H9 (cell line): ENCODE results near the gene UBE2J1. TPM values are rescaled to one million over a fixed set of nuclear protein-coding genes. Genes with fewer than 3 reads are reported as not detected.

Experiments
- DNase-seq: peaks from one replicate; pipeline ENCODE4 v3.0.0-alpha.2; 2017
- H2AFZ ChIP-seq: one replicate; pipeline ENCODE4 v1.6.1; 2013; ENCODE audit warnings: mild to moderate bottlenecking, low read length, control low read depth, moderate library complexity
- H2AK5ac ChIP-seq: 2 replicates; pipeline ENCODE4 v1.6.1; 2013; ENCODE audit warnings: low read length, control low read depth, mixed read lengths; ENCODE audit not compliant: insufficient read length
- H2BK120ac ChIP-seq: one replicate; pipeline ENCODE4 v1.6.1; 2013; ENCODE audit warnings: low read depth, mild to moderate bottlenecking, low read length, control low read depth, inconsistent platforms; ENCODE audit not compliant: poor library complexity, severe bottlenecking
- H2BK12ac ChIP-seq: 2 replicates; pipeline ENCODE4 v1.6.1; 2013; ENCODE audit warnings: low read length, control low read depth, mixed read lengths, low read depth; ENCODE audit not compliant: insufficient read length
- H2BK15ac ChIP-seq: 2 replicates; pipeline ENCODE4 v1.6.1; 2013; ENCODE audit warnings: low read depth, low read length, control low read depth
- H2BK20ac ChIP-seq: one replicate; pipeline ENCODE4 v1.6.1; 2013; ENCODE audit warnings: low read depth, mild to moderate bottlenecking, low read length, control low read depth, inconsistent platforms; ENCODE audit not compliant: poor library complexity, severe bottlenecking
- H2BK5ac ChIP-seq: 2 replicates; pipeline ENCODE4 v1.6.1; 2013; ENCODE audit warnings: low read length, control low read depth, mixed read lengths; ENCODE audit not compliant: insufficient read length
- H3K14ac ChIP-seq: 2 replicates; pipeline ENCODE4 v1.6.1; 2013; ENCODE audit warnings: low read length, control low read depth; ENCODE audit not compliant: insufficient read depth
- H3K18ac ChIP-seq: 2 replicates; pipeline ENCODE4 v1.6.1; 2013; ENCODE audit warnings: low read depth, mild to moderate bottlenecking, mixed read lengths, low read length, control low read depth; ENCODE audit not compliant: insufficient read length
- H3K23ac ChIP-seq: 2 replicates; pipeline ENCODE4 v1.6.1; 2013; ENCODE audit warnings: low read length, control low read depth, mixed read lengths, low read depth; ENCODE audit not compliant: insufficient read length
- H3K23me2 ChIP-seq: 2 replicates; pipeline ENCODE4 v1.6.1; 2013; ENCODE audit warnings: low read depth, mild to moderate bottlenecking, mixed read lengths, low read length, control low read depth; ENCODE audit not compliant: insufficient read length, poor library complexity, severe bottlenecking
- H3K27ac ChIP-seq: 2 replicates; pipeline ENCODE4 v1.5.1; 2013; ENCODE audit warnings: low read length, control low read depth, mixed read lengths, low read depth; ENCODE audit not compliant: insufficient read length
- H3K27me3 ChIP-seq: 2 replicates; pipeline ENCODE4 v1.6.1; 2013; ENCODE audit warnings: low read length, control low read depth, inconsistent platforms; ENCODE audit not compliant: insufficient read depth
- H3K4ac ChIP-seq: 2 replicates; pipeline ENCODE4 v1.6.1; 2013; ENCODE audit warnings: low read depth, mild to moderate bottlenecking, control low read depth, inconsistent platforms, low read length, moderate library complexity
- H3K4me1 ChIP-seq: 2 replicates; pipeline ENCODE4 v1.6.1; 2013; ENCODE audit warnings: low read length, control low read depth, inconsistent platforms; ENCODE audit not compliant: insufficient read depth
- H3K4me2 ChIP-seq: 2 replicates; pipeline ENCODE4 v1.6.1; 2013; ENCODE audit warnings: low read length, control low read depth, mixed read lengths; ENCODE audit not compliant: insufficient read length, insufficient read depth
- H3K56ac ChIP-seq: 2 replicates; pipeline ENCODE4 v1.6.1; 2013; ENCODE audit warnings: low read depth, mild to moderate bottlenecking, mixed read lengths, low read length, control low read depth; ENCODE audit not compliant: insufficient read length
- H3K79me1 ChIP-seq: 2 replicates; pipeline ENCODE4 v1.6.1; 2013; ENCODE audit warnings: low read depth, mild to moderate bottlenecking, moderate library complexity, low read length, control low read depth, inconsistent platforms; ENCODE audit not compliant: insufficient read depth, poor library complexity, severe bottlenecking
- H3K79me2 ChIP-seq: 2 replicates; pipeline ENCODE4 v1.6.1; 2013; ENCODE audit warnings: low read length, control low read depth, inconsistent platforms; ENCODE audit not compliant: insufficient read depth
- H3K9ac ChIP-seq: 2 replicates; pipeline ENCODE4 v1.6.1; 2013; ENCODE audit warnings: low read length, control low read depth, mixed read lengths; ENCODE audit not compliant: insufficient read length; ENCODE audit errors: extremely low read depth
- H3K9me3 ChIP-seq: one replicate; pipeline ENCODE4 v1.6.1; 2013; ENCODE audit warnings: low read depth, low read length, inconsistent platforms; ENCODE audit not compliant: control insufficient read depth
- H3T11ph ChIP-seq: one replicate; pipeline ENCODE4 v1.6.1; 2013; ENCODE audit warnings: mild to moderate bottlenecking, low read length, control low read depth, inconsistent platforms
- H4K20me1 ChIP-seq: one replicate; pipeline ENCODE4 v1.6.1; 2013; ENCODE audit not compliant: control insufficient read depth, insufficient read length, insufficient read depth
- H4K5ac ChIP-seq: 2 replicates; pipeline ENCODE4 v1.6.1; 2013; ENCODE audit warnings: low read depth, mild to moderate bottlenecking, mixed read lengths, low read length, control low read depth; ENCODE audit not compliant: insufficient read length
- H4K8ac ChIP-seq: replicated peaks from 2 replicates; pipeline ENCODE4 v1.6.1; 2013; ENCODE audit warnings: low read length, control low read depth, mixed read lengths, low read depth; ENCODE audit not compliant: insufficient read length
- H4K91ac ChIP-seq: 2 replicates; pipeline ENCODE4 v1.6.1; 2013; ENCODE audit warnings: low read depth, mild to moderate bottlenecking, moderate library complexity, mixed read lengths, low read length, control low read depth; ENCODE audit not compliant: insufficient read length
- H3K27ac Mint-ChIP-seq, 3 experiments: 2 replicates in 2 of 3; 3 replicates in 1 of 3; pipeline ENCODE4 v1.8.0; 2020 to 2021; ENCODE audit warnings: mixed read lengths in 3 of 3, mild to moderate bottlenecking in 1 of 3, moderate library complexity in 1 of 3
- H3K27me3 Mint-ChIP-seq: 2 replicates; pipeline ENCODE4 v1.8.0; 2021; ENCODE audit warnings: low read depth, mild to moderate bottlenecking, moderate library complexity, mixed read lengths
- H3K36me3 Mint-ChIP-seq, 3 experiments: 2 replicates in 2 of 3; 3 replicates in 1 of 3; pipeline ENCODE4 v1.8.0; 2020 to 2021; ENCODE audit warnings: low read depth in 3 of 3, mixed read lengths in 3 of 3; ENCODE audit not compliant: insufficient read depth in 1 of 3
- H3K4me1 Mint-ChIP-seq, 2 experiments: 2 replicates each; pipeline ENCODE4 v1.8.0; 2020; ENCODE audit warnings: mixed read lengths in 2 of 2
- H3K4me3 Mint-ChIP-seq, 2 experiments: 2 replicates in 1 of 2; 3 replicates in 1 of 2; pipeline ENCODE4 v1.8.0; 2020 to 2021; ENCODE audit warnings: mild to moderate bottlenecking in 2 of 2, mixed read lengths in 2 of 2, moderate library complexity in 1 of 2
- H3K9me3 Mint-ChIP-seq, 2 experiments: 2 replicates in 1 of 2; 3 replicates in 1 of 2; pipeline ENCODE4 v1.8.0; 2020; ENCODE audit warnings: mild to moderate bottlenecking in 2 of 2, mixed read lengths in 2 of 2, moderate library complexity in 1 of 2
- CTCF ChIP-seq: fragments of 200-600 bp; sonication (generic); conservative IDR thresholded peaks from 3 replicates; pipeline ENCODE4 v1.8.0; 2021; ENCODE audit warnings: antibody characterized with exemption, mild to moderate bottlenecking
- WGBS: extraction: QIAGEN DNeasy Blood & Tissue Kit; methylation state at CpG from one replicate; pipeline ENCODE4 v1.1.7; 2013; ENCODE audit warnings: missing lambda C conversion rate, low lambda C conversion rate, mixed read lengths; ENCODE audit not compliant: insufficient read length; ENCODE audit errors: extremely low coverage; 5-methylcytosine and 5-hydroxymethylcytosine counted together
- total RNA-seq: library from RNA; stranded (reverse); gene quantifications from 2 replicates; pipeline ENCODE4 v1.2.1, GENCODE V29; 2021

The UBE2J1 gene
- total RNA-seq, 1 experiment from 2014 or later = 13.1 TPM

DNA sequence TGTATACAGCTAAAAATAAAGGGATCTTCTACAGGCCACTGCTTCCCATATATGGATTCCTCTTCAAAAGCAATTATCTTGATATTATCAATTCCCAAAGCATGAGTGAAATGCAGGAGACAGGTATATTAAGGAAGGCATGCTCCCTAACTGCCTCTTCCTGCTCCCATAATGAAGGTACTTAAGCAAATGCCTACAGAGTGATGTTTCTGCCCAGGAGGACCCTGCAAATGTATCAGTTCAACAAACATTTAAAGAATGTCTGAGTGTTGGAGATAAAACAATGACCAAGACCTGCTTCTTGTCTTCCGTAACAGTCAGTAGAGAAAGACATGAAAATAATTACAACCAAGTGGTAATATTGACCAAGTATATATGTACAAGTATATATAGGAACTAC lies 4.2 kb downstream of the UBE2J1 start:
- H3K4me3 Mint-ChIP-seq = no peak overlapping the region
- no peak for DNase-seq

More for the DNA sequence above, 4.2 kb downstream of the UBE2J1 start:
- no peak for TF ChIP-seq CTCF
- H3K27me3 ChIP-seq = no peaks in the 10 kb centered on the region
- no peak overlapping the region for H3K4ac ChIP-seq
- H3K23ac ChIP-seq = no peak overlapping the region
- H3K4me1 ChIP-seq = no peaks in the 10 kb centered on the region
- H3K23me2 ChIP-seq = peaks cover 8% of the 10 kb centered on the region
- H3K27ac ChIP-seq = no peak overlapping the region
- H3K27ac Mint-ChIP-seq = no peak overlapping the region
- H3K79me2 ChIP-seq = no peaks in the 10 kb centered on the region; the same call in 1 of the 2 replicates
- no CpG with 5 or more reads among the region's 1 CpG for WGBS
- no peaks in the 10 kb centered on the region for H3K9me3 ChIP-seq
- H2BK20ac ChIP-seq = no peak overlapping the region
- H2AFZ ChIP-seq = no peak overlapping the region
- no peak overlapping the region for H3K18ac ChIP-seq
- no peak overlapping the region for H4K8ac ChIP-seq
- H3K9me3 Mint-ChIP-seq = no peaks in the 10 kb centered on the region
- H3K56ac ChIP-seq = no peak overlapping the region
- H3K4me1 Mint-ChIP-seq = peaks cover 21 to 31% of the 10 kb centered on the region in 2 experiments
- H4K5ac ChIP-seq = no peak overlapping the region
- H3K9ac ChIP-seq = no peak overlapping the region
- no peaks in the 10 kb centered on the region for H3K79me1 ChIP-seq
- H4K20me1 ChIP-seq = no peaks in the 10 kb centered on the region
- no peak overlapping the region for H2BK120ac ChIP-seq
- H3T11ph ChIP-seq = no peak overlapping the region
- H3K4me2 ChIP-seq = no peak overlapping the region
- peaks cover 0 to 3% (median 0%) of the 10 kb centered on the region in 3 experiments; a peak in 1 of 7 replicates for H3K36me3 Mint-ChIP-seq
- no peak overlapping the region for H2BK12ac ChIP-seq
- H3K27me3 Mint-ChIP-seq = peaks cover 7% of the 10 kb centered on the region
- no peak overlapping the region for H2AK5ac ChIP-seq
- H4K91ac ChIP-seq = no peak overlapping the region
- no peak overlapping the region for H2BK5ac ChIP-seq
- no peak overlapping the region for H2BK15ac ChIP-seq
- no peak overlapping the region for H3K14ac ChIP-seq
